Right cardiac atrium (tissue), 5 donors: ENCODE data around the gene KLHL7. TPM values are rescaled to one million over a fixed set of nuclear protein-coding genes. Genes with fewer than 3 reads are reported as not detected.
"Not testable (repeated sequence)": the region's sequence is repeated elsewhere in the genome, so short reads cannot be mapped to it uniquely, and the experiment has no call there.

Source experiments
- ATAC-seq, 2 donors: fragments of 200-7000 bp; cut with Tn5 transposase; one replicate each; pipeline versions ENCODE4 v1.8.0 to v1.9.1; 2020; ENCODE audit warnings: moderate library complexity in 2 of 2, mild to moderate bottlenecking in 1 of 2
- DNase-seq, 3 donors: peaks; one replicate each; pipeline ENCODE4 v3.0.0-alpha.2; 2020
- H3K27ac ChIP-seq: one replicate; pipeline ENCODE4 v1.5.1; 2013; ENCODE audit warnings: mild to moderate bottlenecking, low read length, control low read depth, moderate library complexity
- H3K27me3 ChIP-seq: one replicate; pipeline ENCODE4 v1.6.1; 2013; ENCODE audit not compliant: control insufficient read depth, insufficient read depth
- H3K4me1 ChIP-seq: one replicate; pipeline ENCODE4 v1.6.1; 2013; ENCODE audit warnings: low read length; ENCODE audit not compliant: control insufficient read depth, insufficient read depth
- H3K4me3 ChIP-seq: one replicate; pipeline ENCODE4 v1.5.1; 2013; ENCODE audit warnings: low read length, control low read depth
- H3K9me3 ChIP-seq: one replicate; pipeline ENCODE4 v1.6.1; 2013; ENCODE audit warnings: low read length; ENCODE audit not compliant: control insufficient read depth
- WGBS: extraction: QIAGEN DNeasy Blood & Tissue Kit; methylation state at CpG from one replicate; pipeline ENCODE4 v1.1.7; 2013; 5-methylcytosine and 5-hydroxymethylcytosine counted together
- intact Hi-C, 4 donors: fragments of 100-400 bp; cut with DNase I; formaldehyde crosslinking; loops; one replicate each; pipeline versions ENCODE4 v1.11.0 to v1.14.0; 2022 to 2023
- polyA plus RNA-seq: library from polyadenylated mRNA; stranded (reverse); fragments of 200-250 nt; gene quantifications from one replicate; pipeline ENCODE4 v1.2.3, GENCODE V29; 2013
- total RNA-seq, 4 donors: library from RNA; stranded (reverse); fragmentation: NEBNext Ultra II Directional; extraction: Animal tissue kit (Norgen Biotek cat#: 25700); gene quantifications; one replicate each; pipeline ENCODE4 v1.2.1, GENCODE V29; 2021
- donor health status: healthy with polysubstance abuse.
- donor health status: DM: no; HTN: yes; CAD: no.
- donor health status: DM: no; HTN: no; CAD: no.
- donor health status: DM: no; HTN: yes; CAD: no; lungs with severe emphysema.
- donor health status: DM: yes; HTN: yes; CAD: no.

Gene KLHL7
- total and polyA plus RNA-seq, 5 donors = 61.7 to 106 (median 72.3) TPM

DNA sequence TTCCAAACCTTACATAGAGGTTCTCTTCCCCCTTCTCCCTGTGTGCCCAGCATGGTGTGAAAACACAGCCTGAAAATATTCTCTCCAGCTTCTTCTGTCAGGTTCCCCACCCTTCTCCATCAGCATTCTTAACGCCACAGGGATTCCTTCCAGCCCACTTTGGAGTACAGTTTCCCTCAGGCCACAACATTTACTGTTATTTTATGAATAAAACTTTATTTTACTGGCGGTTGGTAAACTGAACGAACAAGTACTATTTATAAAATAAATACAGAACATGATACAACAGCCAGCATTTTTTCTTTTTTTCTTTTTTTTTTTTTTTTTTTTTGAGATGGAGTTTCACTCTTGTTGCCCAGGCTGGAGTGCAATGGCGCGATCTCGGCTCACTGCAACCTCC is 109.4 kb downstream of the KLHL7 start:
- H3K4me1 ChIP-seq = no peaks in the 10 kb centered on the region
- ATAC-seq = no peak
- no peak overlapping the region for H3K4me3 ChIP-seq

DNA sequence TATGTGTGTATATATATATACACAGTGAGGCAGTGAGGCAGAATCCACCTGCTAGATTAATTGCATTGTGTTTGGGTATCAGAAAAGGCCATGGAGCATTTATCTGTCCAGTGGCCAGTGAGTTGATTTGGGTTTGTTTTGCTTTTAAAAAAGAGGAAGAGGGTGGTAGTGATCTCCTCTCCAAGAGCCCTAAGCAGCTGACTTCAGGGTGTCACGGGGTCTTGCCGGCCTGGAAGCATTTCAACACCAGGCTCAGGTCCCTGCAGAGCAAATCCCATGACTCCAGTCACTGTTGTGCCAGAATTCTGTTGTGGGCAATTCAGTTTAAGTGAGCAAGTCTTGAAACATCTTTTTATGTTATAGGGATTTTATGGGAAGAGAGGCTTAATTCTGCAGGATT is 110.4 kb downstream of the KLHL7 start:
- peak; percentile 55 to 67 for ATAC-seq
- WGBS = 38% methylated on average over 2 of the region's 2 CpGs
- Histone ChIP-seq H3K27ac (no peak overlapping the region), H3K9me3 (no peaks in the 10 kb centered on the region), H3K4me3 (no peak overlapping the region), H3K27me3 (no peaks in the 10 kb centered on the region), H3K4me1 (no peaks in the 10 kb centered on the region)
- DNase-seq = peak; percentile 31 to 77 (median 67)
- intact Hi-C loops = no loop called here

More for the DNA sequence above, 109.4 kb downstream of the KLHL7 start:
- no peaks in the 10 kb centered on the region for H3K9me3 ChIP-seq
- intact Hi-C loops = no loop called here
- H3K27me3 ChIP-seq = no peaks in the 10 kb centered on the region
- WGBS = 89% methylated on average over 3 of the region's 6 CpGs
- no peak overlapping the region for H3K27ac ChIP-seq
- no peak for DNase-seq

DNA sequence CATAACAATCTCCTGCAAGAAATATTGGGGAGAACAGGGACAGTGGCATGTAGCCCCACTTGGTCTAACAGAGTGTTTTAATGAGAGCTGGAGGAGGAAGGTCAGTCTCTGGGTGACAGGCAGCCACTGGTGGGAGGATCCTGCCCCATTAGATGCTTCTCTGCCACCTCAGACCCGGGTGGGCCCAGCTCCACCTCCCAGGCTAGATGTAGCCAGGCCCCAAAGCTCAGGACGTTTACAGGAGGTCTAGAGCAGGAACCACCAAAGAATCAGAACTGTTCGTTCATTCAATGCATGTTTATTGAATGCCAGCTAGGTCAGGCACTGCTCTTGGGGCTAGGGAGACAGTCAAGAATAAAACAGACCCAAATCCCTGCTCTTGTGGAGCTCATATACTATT is 112.6 kb downstream of the KLHL7 start:
- Histone ChIP-seq H3K27ac (no peak overlapping the region), H3K4me3 (no peak overlapping the region), H3K4me1 (peaks cover 4% of the 10 kb centered on the region), H3K27me3 (no peaks in the 10 kb centered on the region), H3K9me3 (no peaks in the 10 kb centered on the region)
- intact Hi-C loops = no loop called here
- DNase-seq (peak in 1 of 3 donors; percentile 28), ATAC-seq (no peak)
- 55% methylated on average over 3 of the region's 3 CpGs for WGBS

DNA sequence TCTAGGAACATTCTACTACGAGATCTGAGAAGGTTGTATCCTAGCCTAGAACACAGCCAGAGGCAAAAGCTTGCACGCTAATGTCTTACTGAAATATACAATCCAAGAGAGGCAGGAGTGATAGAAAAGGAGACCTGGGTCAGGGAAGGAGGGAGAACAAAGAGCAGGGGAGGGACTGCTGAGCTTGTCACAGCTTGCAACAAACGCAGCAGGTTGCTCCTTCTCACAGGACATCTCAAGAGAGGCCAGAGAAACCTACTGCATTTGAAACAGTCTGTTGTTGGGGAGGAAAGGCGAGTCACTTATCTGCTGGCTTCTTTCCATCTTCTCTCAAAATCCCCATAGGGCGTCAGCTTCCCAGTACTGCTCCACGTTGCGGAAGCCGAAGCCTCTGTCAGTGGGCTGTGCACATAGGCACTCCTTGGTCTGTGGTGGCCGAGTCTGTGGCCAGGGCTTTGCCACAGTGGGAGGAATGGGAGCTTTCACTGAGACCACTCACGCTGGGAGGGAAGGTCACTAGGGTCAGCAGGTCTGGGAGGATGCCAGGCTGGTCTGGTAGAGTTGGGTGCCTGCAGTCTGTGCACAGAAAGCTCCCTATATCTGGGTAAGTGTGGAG is 115.2 kb downstream of the KLHL7 start:
- 42% methylated on average over 10 of the region's 10 CpGs for WGBS
- peak; percentile 67 to 85 for ATAC-seq

GRCh38 chr7:23222439-23223030 is 117.0 kb downstream of the KLHL7 start:
- intact Hi-C loops = no loop called here

More for the DNA sequence above, 115.2 kb downstream of the KLHL7 start:
- H3K9me3 ChIP-seq = no peaks in the 10 kb centered on the region
- intact Hi-C loops = no loop called here
- peak; percentile 23 to 58 (median 48) for DNase-seq
- H3K27me3 ChIP-seq = no peaks in the 10 kb centered on the region
- H3K4me3 ChIP-seq = no peak overlapping the region
- no peak overlapping the region for H3K27ac ChIP-seq
- H3K4me1 ChIP-seq = peaks cover 4% of the 10 kb centered on the region

GRCh38 chr7:23224364-23224763 is 118.8 kb downstream of the KLHL7 start:
- H3K4me3 ChIP-seq, H3K27ac ChIP-seq, intact Hi-C loops, DNase-seq, H3K27me3 ChIP-seq, H3K9me3 ChIP-seq, ATAC-seq, H3K4me1 ChIP-seq: not testable (repeated sequence)
- 86% methylated on average over 4 of the region's 4 CpGs for WGBS

More at GRCh38 chr7:23222439-23223030, 117.0 kb downstream of the KLHL7 start:
- WGBS = 37% methylated on average over 5 of the region's 5 CpGs
- Histone ChIP-seq H3K27ac (no peak overlapping the region), H3K4me3 (no peak overlapping the region), H3K9me3 (no peaks in the 10 kb centered on the region), H3K4me1 (peaks cover 4% of the 10 kb centered on the region), H3K27me3 (no peaks in the 10 kb centered on the region)
- ATAC-seq = no peak
- no peak for DNase-seq

DNA sequence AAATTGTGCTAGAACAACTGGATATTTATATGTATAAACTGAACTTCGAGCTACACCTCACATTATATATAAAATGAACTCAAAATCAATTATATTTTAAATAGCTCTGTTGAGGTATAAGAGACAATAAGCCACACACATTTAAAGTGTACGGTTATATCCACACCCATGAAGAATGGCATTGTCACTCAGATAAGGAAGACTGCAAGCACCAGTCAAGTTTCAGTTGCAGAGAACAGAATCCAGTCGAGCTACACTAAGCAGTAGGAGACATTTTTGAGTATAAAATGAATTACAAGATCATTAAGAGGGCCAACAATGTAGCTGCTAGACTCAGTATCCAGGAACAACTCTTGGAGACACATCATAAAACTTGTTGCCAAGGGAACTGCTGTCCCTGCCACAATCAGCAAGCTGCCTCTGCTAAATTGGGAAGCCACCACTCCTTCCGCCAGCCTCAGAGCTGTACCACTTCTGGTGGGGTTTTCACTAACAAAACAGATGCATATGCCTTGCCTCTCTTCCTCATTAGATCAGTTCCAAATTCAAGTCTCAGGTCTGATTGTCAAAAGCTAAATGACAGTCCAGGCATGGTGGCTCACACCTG is 121.4 kb downstream of the KLHL7 start:
- no peak overlapping the region for H3K27ac ChIP-seq
- WGBS = 70% methylated on average over 4 of the region's 4 CpGs
- peak in 1 of 2 donors; percentile 26 for ATAC-seq
- no peak for DNase-seq
- no peak overlapping the region for H3K4me3 ChIP-seq
- H3K9me3 ChIP-seq = no peaks in the 10 kb centered on the region
- H3K4me1 ChIP-seq = peaks cover 4% of the 10 kb centered on the region
- intact Hi-C loops = no loop called here
- no peaks in the 10 kb centered on the region for H3K27me3 ChIP-seq

Other genes with a start within 250 kb of the KLHL7 start
- 10 to 100 TPM; 32.8 to 47.3 (median 36.3) TPM for gene HYCC1, start 91.7 kb upstream of the KLHL7 start, total RNA-seq
- gene HYCC1, start 91.7 kb upstream of the KLHL7 start, polyA plus RNA-seq = 7.7 TPM
- 10 to 100 TPM; 19.4 to 24.7 (median 21.1) TPM for gene NUP42, start 76.3 kb downstream of the KLHL7 start, total RNA-seq
- 22.1 TPM for gene NUP42, start 76.3 kb downstream of the KLHL7 start, polyA plus RNA-seq
- 100 to 1,000 TPM; 130 to 246 (median 191) TPM for gene GPNMB, start 141.0 kb downstream of the KLHL7 start, total RNA-seq
- gene GPNMB, start 141.0 kb downstream of the KLHL7 start, polyA plus RNA-seq = 113 TPM
- 10 to 100 TPM; 64.6 to 80.7 (median 70.2) TPM for gene MALSU1, start 193.6 kb downstream of the KLHL7 start, total RNA-seq
- gene MALSU1, start 193.6 kb downstream of the KLHL7 start, polyA plus RNA-seq = 68.4 TPM